Activated CD8-positive, alpha-beta T cell treated with anti-CD3 and anti-CD28 coated beads for 36 hours (primary cell): ENCODE measurements around the gene CHRM3. TPM values are rescaled to one million over a fixed set of nuclear protein-coding genes. Genes with fewer than 3 reads are reported as not detected.

Source experiments
- ATAC-seq: fragments of 200-7000 bp; cut with Tn5 transposase; one replicate; pipeline ENCODE4 v1.10.0; 2021; ENCODE audit warnings: mild to moderate bottlenecking, moderate library complexity
- CTCF ChIA-PET: fragments of 350-600 bp; sonication (Branson Sonifier 250); formaldehyde crosslinking; loops from one replicate; lab custom pipeline; 2021; ENCODE audit warnings: antibody characterized with exemption; lab: Charles Lee
- POLR2A ChIA-PET: fragments of 350-600 bp; sonication (Branson Sonifier 250); formaldehyde crosslinking; loops from one replicate; lab custom pipeline; 2021; ENCODE audit warnings: antibody characterized with exemption; lab: Charles Lee
- DNase-seq: peaks from one replicate; pipeline ENCODE4 v3.0.0-alpha.2; 2020
- H3K27ac Mint-ChIP-seq: one replicate; pipeline ENCODE4 v1.8.0; 2021; ENCODE audit warnings: mild to moderate bottlenecking, mixed read lengths
- H3K27me3 Mint-ChIP-seq: one replicate; pipeline ENCODE4 v1.8.0; 2021; ENCODE audit warnings: mixed read lengths
- H3K36me3 Mint-ChIP-seq: one replicate; pipeline ENCODE4 v1.8.0; 2021; ENCODE audit warnings: low read depth, mixed read lengths
- H3K4me1 Mint-ChIP-seq: one replicate; pipeline ENCODE4 v1.8.0; 2021; ENCODE audit warnings: low read depth, mixed read lengths
- H3K4me3 Mint-ChIP-seq: one replicate; pipeline ENCODE4 v1.8.0; 2021; ENCODE audit warnings: mild to moderate bottlenecking, moderate library complexity, mixed read lengths
- H3K9me3 Mint-ChIP-seq: one replicate; pipeline ENCODE4 v1.8.0; 2021; ENCODE audit warnings: mixed read lengths
- CTCF ChIP-seq: fragments of 200-600 bp; IDR thresholded peaks from one replicate; pipeline ENCODE4 v1.8.0; 2022; ENCODE audit warnings: antibody characterized with exemption, mild to moderate bottlenecking
- intact Hi-C: fragments of 100-400 bp; cut with micrococcal nuclease; formaldehyde crosslinking; loops from one replicate; pipeline ENCODE4 v1.10.0; 2022
- total RNA-seq, 2 experiments: library from RNA; stranded (reverse); gene quantifications; one replicate each; pipeline ENCODE4 v1.2.3, GENCODE V29; 2021

The CHRM3 gene
- under 1 TPM in 1 of 2 experiments, not detected in 1; 0.36 TPM for total RNA-seq

GRCh38 chr1:239386453-239387303 is at the start of gene CHRM3:
CHRM3 (plus strand) TSS chr1:239386568; CDS start chr1:239907452, 520,884 bp downstream.
- no peak within 1 kb of the TSS for H3K27ac Mint-ChIP-seq
- ATAC-seq (peak; percentile 49), DNase-seq (peak; percentile 31)
- H3K4me1 Mint-ChIP-seq, result peaks cover 14% of the 10 kb centered on the region
- H3K36me3 Mint-ChIP-seq, result no peaks in the 10 kb centered on the region
- H3K9me3 Mint-ChIP-seq, result no peaks in the 10 kb centered on the region
- no peak for TF ChIP-seq CTCF
- peaks cover 50% of the 10 kb centered on the region for H3K27me3 Mint-ChIP-seq
- intact Hi-C loops, result no loop called here
- CTCF ChIA-PET, result no interaction called here
- POLR2A ChIA-PET, result no interaction called here
- H3K4me3 Mint-ChIP-seq, result peak within 1 kb of the TSS; percentile 67

- H3K27ac Mint-ChIP-seq, result no peak overlapping the region
- no peaks in the 10 kb centered on the region for H3K4me1 Mint-ChIP-seq
- no peaks in the 10 kb centered on the region for H3K27me3 Mint-ChIP-seq
- no peak for TF ChIP-seq CTCF
- H3K9me3 Mint-ChIP-seq, result no peaks in the 10 kb centered on the region
- intact Hi-C loops, result no loop called here
- no peak for DNase-seq
- H3K36me3 Mint-ChIP-seq, result no peaks in the 10 kb centered on the region
- ChIA-PET POLR2A (no interaction called here), CTCF (no interaction called here)
- H3K4me3 Mint-ChIP-seq, result no peak overlapping the region
- no peak for ATAC-seq
Measured at GRCh38 chr1:239337799-239338430, 48.5 kb upstream of the CHRM3 start.

- ATAC-seq (no peak), DNase-seq (no peak)
- POLR2A ChIA-PET, result no interaction called here
- H3K27me3 Mint-ChIP-seq, result no peaks in the 10 kb centered on the region
- H3K27ac Mint-ChIP-seq, result no peak overlapping the region
- TF ChIP-seq CTCF, result no peak
- H3K4me1 Mint-ChIP-seq, result no peaks in the 10 kb centered on the region
- no peak overlapping the region for H3K4me3 Mint-ChIP-seq
- no peaks in the 10 kb centered on the region for H3K9me3 Mint-ChIP-seq
- intact Hi-C loops, result no loop called here
- H3K36me3 Mint-ChIP-seq, result no peaks in the 10 kb centered on the region
- CTCF ChIA-PET, result no interaction called here
Measured at GRCh38 chr1:239347776-239348175, 38.6 kb upstream of the CHRM3 start.

GRCh38 chr1:239348635-239349353 is 37.6 kb upstream of the CHRM3 start:
- intact Hi-C loops, result no loop called here
- TF ChIP-seq CTCF, result no peak
- Mint-ChIP-seq H3K36me3 (no peaks in the 10 kb centered on the region), H3K9me3 (no peaks in the 10 kb centered on the region), H3K27me3 (no peaks in the 10 kb centered on the region), H3K4me1 (no peaks in the 10 kb centered on the region), H3K27ac (no peak overlapping the region), H3K4me3 (no peak overlapping the region)
- ChIA-PET POLR2A (no interaction called here), CTCF (no interaction called here)
- ATAC-seq (no peak), DNase-seq (no peak)

- ChIA-PET CTCF (no interaction called here), POLR2A (no interaction called here)
- Mint-ChIP-seq H3K4me1 (no peaks in the 10 kb centered on the region), H3K27me3 (no peaks in the 10 kb centered on the region), H3K4me3 (no peak overlapping the region), H3K27ac (no peak overlapping the region), H3K9me3 (no peaks in the 10 kb centered on the region), H3K36me3 (no peaks in the 10 kb centered on the region)
- intact Hi-C loops, result no loop called here
- DNase-seq, result no peak
- no peak for ATAC-seq
- TF ChIP-seq CTCF, result no peak
Measured at GRCh38 chr1:239349699-239350098, 36.7 kb upstream of the CHRM3 start.
